Stimulated activated CD4-positive, alpha-beta T cell treated with anti-CD3 and anti-CD28 coated beads, Interleukin-12 subunit alpha, Interleukin-12 subunit beta, amount 100 ng/mL, for 4 hours (primary cell): ENCODE data around the gene ATP2B2.

Experiments used
- DNase-seq: peaks from one replicate; pipeline ENCODE4 v3.0.0-alpha.2; 2020

Gene ATP2B2

GRCh38 chr3:10379161-10379560 is 126.2 kb downstream of the ATP2B2 start:
- no peak for DNase-seq

GRCh38 chr3:10378742-10379141 is 126.6 kb downstream of the ATP2B2 start:
- DNase-seq: no peak

- DNase-seq: no peak
Measured at GRCh38 chr3:10378246-10378645, 127.1 kb downstream of the ATP2B2 start.

GRCh38 chr3:10377148-10377725 is 128.1 kb downstream of the ATP2B2 start:
- DNase-seq: no peak

- no peak for DNase-seq
Measured at GRCh38 chr3:10376353-10376752, 129.0 kb downstream of the ATP2B2 start.

GRCh38 chr3:10375296-10376053 is 129.9 kb downstream of the ATP2B2 start:
- no peak for DNase-seq

GRCh38 chr3:10374311-10374710 is 131.1 kb downstream of the ATP2B2 start:
- no peak for DNase-seq

- no peak for DNase-seq
Measured at GRCh38 chr3:10373686-10374261, 131.6 kb downstream of the ATP2B2 start.

GRCh38 chr3:10371789-10372188 is 133.6 kb downstream of the ATP2B2 start:
- DNase-seq: no peak

- no peak for DNase-seq
Measured at GRCh38 chr3:10371167-10371566, 134.2 kb downstream of the ATP2B2 start.

GRCh38 chr3:10370429-10370828 is 135.0 kb downstream of the ATP2B2 start:
- no peak for DNase-seq

GRCh38 chr3:10368512-10368911 is 136.9 kb downstream of the ATP2B2 start:
- no peak for DNase-seq

GRCh38 chr3:10367506-10367905 is 137.9 kb downstream of the ATP2B2 start:
- DNase-seq: no peak

- DNase-seq: peak; percentile 31
Measured at GRCh38 chr3:10366651-10367101, 138.7 kb downstream of the ATP2B2 start.

GRCh38 chr3:10365791-10366190 is 139.6 kb downstream of the ATP2B2 start:
- no peak for DNase-seq

- DNase-seq: no peak
Measured at GRCh38 chr3:10365316-10365715, 140.1 kb downstream of the ATP2B2 start.

GRCh38 chr3:10364806-10365205 is 140.6 kb downstream of the ATP2B2 start:
- DNase-seq: no peak

- no peak for DNase-seq
Measured at GRCh38 chr3:10363935-10364334, 141.5 kb downstream of the ATP2B2 start.

GRCh38 chr3:10361375-10361774 is 144.0 kb downstream of the ATP2B2 start:
- DNase-seq: no peak

GRCh38 chr3:10360478-10360877 is 144.9 kb downstream of the ATP2B2 start:
- DNase-seq: no peak

- no peak for DNase-seq
Measured at GRCh38 chr3:10359761-10360161, 145.6 kb downstream of the ATP2B2 start.

GRCh38 chr3:10358309-10358980 is 146.9 kb downstream of the ATP2B2 start:
- no peak for DNase-seq

- no peak for DNase-seq
Measured at GRCh38 chr3:10357592-10358308, 147.6 kb downstream of the ATP2B2 start.
